GM23338 (cell line): ENCODE measurements around the gene C1orf141.

Experiments used
- CREB1 ChIP-seq: fragments of 250-450 bp; sonication (Bioruptor Pico); IDR thresholded peaks from 2 replicates; pipeline ENCODE4 v1.5.0; 2020; ENCODE audit warnings: low read depth, mild to moderate bottlenecking, moderate library complexity
- CTCF ChIP-seq, 2 experiments: fragments of 200-600 bp in 1 of 2; sonication (generic) in 1 of 2; conservative IDR thresholded peaks; 2 replicates each; pipeline versions ENCODE4 v1.5.1 to v1.6.1; 2016 to 2017; ENCODE audit warnings: antibody characterized with exemption in 2 of 2, low read depth in 2 of 2, mild to moderate bottlenecking in 2 of 2, moderate library complexity in 1 of 2
- ETS1 ChIP-seq: IDR thresholded peaks from 2 replicates; pipeline ENCODE4 v1.6.1; 2016; ENCODE audit warnings: antibody characterized with exemption
- EZH2 ChIP-seq: fragments of 200-600 bp; sonication (generic); IDR thresholded peaks from one replicate; pipeline ENCODE4 v1.8.0; 2017; ENCODE audit warnings: antibody characterized with exemption, mild to moderate bottlenecking, low read depth; ENCODE audit not compliant: unreplicated experiment
- EZH2phosphoT487 ChIP-seq: fragments of 200-600 bp; sonication (generic); IDR thresholded peaks from one replicate; pipeline ENCODE4 v1.8.1; 2018; ENCODE audit warnings: antibody characterized with exemption; ENCODE audit not compliant: unreplicated experiment
- JUNB ChIP-seq: IDR thresholded peaks from one replicate; pipeline ENCODE4 v1.6.1; 2016; ENCODE audit warnings: antibody characterized with exemption; ENCODE audit not compliant: unreplicated experiment
- NANOG ChIP-seq: IDR thresholded peaks from 2 replicates; pipeline ENCODE4 v1.6.1; 2016; ENCODE audit warnings: antibody characterized with exemption, borderline replicate concordance
- POLR2AphosphoS5 ChIP-seq: IDR thresholded peaks from 2 replicates; pipeline ENCODE4 v1.6.1; 2016; ENCODE audit warnings: antibody characterized with exemption, low read depth
- REST ChIP-seq: IDR thresholded peaks from one replicate; pipeline ENCODE4 v1.6.1; 2018; ENCODE audit warnings: antibody characterized with exemption; ENCODE audit not compliant: unreplicated experiment
- ZNF114 ChIP-seq: fragments of 250-450 bp; sonication (Bioruptor Pico); IDR thresholded peaks from 2 replicates; pipeline ENCODE4 v1.5.0; 2020; ENCODE audit warnings: mild to moderate bottlenecking, moderate library complexity

GRCh38 chr1:67166196-67166595 lies 31.4 kb upstream of the C1orf141 start, which contains the start of gene IL23R:
- TF ChIP-seq CREB1, result no peak
- TF ChIP-seq CTCF (conservative IDR thresholded peaks at IDR 0.05; ENCODE audit: low read depth in 2 of 2), result no peak
- no peak for TF ChIP-seq POLR2AphosphoS5
- TF ChIP-seq EZH2phosphoT487, result no peak
- TF ChIP-seq EZH2, result no peak
- no peak for TF ChIP-seq ZNF114 (CRISPR knock-in tag)
- TF ChIP-seq REST, result no peak
- no peak for TF ChIP-seq ETS1
- TF ChIP-seq NANOG, result no peak
- TF ChIP-seq JUNB, result no peak
